Activated naive CD4-positive, alpha-beta T cell treated with Interleukin-2 at 50 U/mL for 16 hours (primary cell): ENCODE results near the gene ERC1.
A peak's percentile ranks its signal among the peaks of the same experiment; 100 is the strongest.

ENCODE experiments used
- DNase-seq: peaks from one replicate; pipeline ENCODE4 v3.0.0-alpha.2; 2020

The ERC1 gene

DNA sequence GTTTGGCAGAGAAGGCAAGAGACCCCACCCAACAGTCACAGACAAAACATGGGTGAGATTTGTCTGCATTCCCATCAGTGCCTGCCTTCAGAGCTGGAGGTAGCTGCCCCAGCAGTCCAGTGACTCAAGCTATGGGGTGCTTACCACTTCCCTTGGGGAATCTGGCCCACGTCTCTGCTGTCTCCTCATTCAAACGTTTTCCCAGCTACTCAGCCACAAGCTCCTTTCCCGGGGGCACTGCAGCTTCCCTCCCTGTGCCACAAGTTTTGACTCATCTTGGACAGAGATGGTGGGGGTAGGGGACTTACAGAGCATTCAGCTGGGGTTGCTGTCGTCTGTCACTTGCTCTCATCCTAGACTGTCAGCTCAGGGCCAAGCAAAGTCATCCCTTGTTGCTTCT is 536.8 kb downstream of the ERC1 start:
- no peak for DNase-seq

DNA sequence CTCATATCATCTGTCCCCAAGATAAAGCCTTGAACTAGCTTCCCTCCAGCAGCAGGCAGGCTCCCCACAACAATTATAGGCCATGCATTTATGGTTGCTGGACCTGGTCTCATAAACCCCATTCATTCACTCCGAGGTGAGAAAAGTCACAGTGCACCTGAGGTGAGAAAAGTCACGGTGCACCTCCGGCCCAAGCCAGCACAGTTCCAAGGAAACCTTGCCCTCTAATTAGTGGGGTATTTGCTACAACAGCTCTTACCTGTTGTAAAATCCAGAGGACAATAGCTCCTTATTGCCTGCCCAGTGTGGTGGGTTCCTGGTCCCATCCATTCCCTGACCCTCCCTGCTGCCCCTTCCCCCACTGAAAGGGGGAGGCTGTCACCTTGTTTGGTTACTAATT is 537.8 kb downstream of the ERC1 start:
- no peak for DNase-seq

DNA sequence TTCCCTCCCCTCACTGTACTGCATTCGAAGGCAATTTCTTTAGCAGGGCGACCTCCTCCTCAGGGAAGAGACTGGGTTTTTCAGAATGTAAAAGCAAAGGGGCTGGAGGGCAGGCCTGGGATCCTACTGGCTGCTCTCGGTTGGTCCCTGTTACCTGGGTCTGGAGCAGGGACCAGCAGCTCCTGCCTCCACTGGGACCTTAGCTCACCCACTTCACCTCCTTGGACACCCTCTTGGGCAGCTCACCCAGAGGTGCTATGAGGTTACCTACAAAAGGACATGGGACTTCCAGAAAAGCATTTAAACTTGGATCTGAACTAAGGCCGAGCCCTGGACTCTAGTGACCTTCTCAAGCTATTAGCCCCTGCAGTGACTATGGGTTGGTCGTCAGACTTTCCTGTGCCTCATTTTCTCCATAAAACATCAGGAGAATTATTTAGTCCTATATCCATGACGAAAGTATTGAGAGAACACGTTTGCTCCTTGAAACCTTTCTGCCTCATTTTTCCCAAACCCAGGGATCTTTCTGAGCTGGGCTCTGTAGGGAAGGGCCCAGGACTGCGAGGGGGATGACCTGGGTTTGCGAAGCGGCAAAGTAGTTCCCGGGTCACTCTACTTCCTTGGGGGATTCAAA is 538.3 kb downstream of the ERC1 start:
- DNase-seq: no peak

DNA sequence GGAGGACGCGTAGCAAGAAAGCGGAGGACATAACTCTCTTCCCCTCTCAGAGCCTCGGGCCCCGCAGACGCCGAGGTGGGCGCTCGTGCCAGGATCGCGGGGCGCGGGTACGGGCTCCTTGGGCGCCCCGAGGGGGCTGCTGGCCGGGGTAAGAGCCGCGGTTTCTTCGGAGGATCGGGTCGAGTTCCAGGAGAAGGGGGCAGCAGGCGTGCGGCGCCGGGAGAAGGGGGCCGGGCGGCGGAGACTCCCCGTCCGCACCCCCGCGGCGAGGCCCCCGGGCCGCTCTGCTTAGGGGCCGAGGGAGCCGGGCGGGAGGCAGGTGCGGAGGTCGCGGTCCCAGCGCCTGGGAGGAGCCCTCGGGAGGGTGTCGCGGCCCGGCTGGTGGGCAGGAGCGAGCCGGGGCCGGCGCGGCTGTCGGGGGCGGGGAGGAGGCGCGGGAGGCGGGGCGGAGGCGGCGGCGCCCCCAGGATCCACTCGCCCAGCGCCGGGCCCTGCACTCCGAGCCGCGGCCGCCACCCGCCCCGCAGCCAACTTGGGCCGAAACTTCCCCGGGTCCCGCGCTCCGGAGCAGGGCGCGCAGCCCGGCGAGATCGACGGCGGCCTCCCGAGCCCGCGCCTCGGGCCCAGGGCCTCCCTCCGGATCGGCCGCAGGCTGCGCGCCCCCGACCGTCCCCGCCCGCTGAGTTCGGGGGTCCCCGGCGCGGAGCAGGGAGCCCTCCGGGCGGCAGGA is 539.0 kb downstream of the ERC1 start:
- no peak for DNase-seq

DNA sequence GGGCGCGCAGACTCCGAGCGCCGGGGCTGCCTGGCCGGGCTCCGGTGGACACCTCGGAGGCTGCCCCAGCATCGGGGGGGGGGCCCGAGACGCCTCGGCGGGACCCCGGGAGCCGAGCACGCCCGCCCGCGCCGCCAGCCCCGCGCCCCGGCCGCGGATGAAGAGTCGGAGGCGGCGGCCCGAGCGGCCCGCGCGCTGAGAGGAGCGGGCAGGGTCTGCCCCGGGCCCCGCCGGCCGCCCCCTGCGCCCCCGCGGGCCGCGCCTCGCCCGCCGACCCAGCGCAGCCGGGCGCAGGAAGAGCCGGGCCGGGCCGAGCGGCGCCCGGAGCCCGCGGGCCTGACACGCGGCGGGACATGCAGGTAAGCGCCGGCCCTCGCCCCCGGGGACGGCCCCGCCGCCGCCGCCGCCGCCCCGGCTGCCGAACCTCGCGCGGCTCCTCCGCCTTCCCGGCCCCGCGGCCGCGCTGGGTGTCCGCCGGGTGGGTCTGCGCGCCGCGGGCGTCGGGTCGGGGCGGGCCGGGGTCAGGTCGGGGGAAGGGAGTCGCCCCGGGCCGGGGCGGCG is 539.6 kb downstream of the ERC1 start:
- no peak for DNase-seq

DNA sequence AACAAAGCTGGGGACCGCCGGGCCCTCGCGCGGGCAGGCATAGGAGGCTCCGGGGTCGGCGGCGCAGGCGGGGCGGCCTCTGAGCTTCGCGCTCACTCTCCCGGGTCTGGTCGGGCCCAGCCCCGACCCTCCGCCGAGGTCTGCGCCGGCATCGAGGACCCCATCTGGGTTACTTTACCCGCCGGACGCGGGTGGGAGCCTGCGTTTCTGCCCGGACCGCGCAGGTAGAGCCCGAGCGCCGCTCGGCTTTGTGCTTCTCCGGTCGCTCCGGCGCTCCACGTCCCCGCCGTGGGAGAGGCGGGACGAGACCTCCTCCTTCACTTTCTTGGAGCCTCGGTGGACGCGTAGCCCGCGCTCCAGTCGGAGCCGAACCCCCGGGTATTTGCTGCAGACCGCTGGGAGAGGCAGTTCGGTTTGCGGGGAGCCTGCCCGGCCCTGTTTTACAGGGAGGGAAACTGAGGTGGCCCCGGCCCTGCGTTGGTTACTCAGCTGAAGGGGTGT is 540.2 kb downstream of the ERC1 start:
- no peak for DNase-seq

DNA sequence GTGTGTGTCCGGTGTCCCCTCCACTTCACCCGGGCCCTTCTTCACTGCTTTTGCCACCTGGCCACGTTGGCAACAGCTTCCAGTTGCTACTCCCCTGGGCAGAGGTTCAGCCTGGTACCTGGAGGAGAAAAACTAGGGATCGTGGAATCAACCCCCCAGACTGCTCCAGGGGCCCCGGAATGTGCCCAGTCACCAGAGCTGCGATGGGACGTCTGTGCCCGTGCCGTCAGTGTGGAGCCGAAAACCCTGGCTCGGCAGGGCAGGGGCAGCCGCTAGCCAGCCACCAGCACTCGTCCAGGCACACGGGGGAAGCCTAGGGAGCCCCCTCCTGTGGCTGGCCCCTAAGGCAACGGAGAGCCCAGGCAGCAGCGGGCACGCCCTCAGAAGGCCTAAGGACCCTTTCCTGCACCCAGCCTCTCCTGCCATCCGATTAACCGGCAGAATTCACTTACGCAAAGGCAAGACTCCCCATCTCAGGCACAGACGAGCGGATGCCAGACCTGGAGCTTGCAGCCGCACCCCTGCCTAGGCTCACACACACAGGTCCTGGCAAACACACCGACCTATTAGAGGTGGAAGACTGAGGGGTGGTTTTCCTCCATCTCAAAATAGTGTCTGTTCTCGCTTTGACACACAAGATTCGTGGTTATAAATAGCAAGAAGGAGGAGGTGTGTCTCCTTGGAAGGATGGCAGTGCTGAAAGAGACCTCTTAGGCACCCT is 540.8 kb downstream of the ERC1 start:
- DNase-seq: no peak

DNA sequence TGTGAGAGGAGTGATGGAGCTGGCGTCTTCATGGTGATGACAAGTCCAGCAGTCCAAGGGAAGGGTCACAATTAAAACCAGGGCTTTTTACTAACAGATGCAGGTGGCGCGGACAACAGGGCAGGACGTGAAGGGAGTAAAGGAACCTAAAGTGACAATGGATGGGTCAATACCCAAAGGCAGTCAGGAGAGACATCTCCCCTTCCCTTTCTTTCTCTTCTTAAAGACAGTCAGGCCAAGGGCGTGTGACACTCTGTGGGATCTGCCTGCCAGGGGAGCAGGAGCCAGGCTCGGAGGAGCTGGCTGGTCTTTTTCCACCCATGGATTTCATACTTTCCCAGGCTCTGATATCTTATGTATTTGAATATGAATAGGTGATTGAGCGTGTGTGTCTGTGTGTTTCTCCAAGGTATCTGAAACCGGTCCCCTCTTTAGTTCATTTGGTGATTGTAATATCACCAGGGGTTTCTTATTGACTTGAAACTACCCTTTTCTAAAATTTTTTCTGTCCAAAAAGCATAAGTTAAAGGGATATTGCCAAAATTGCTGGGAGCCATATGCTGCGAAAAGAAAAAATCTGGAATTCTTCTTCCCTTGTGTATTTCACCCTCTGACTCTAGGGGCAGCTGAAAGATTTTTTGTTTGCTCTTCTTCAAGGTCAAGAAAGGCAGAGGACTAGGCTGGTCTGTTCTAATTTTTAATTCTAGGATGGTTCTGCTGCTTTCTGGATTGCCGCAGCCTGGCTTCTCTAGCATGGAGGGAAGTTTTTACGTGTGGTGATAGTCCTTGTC is 541.5 kb downstream of the ERC1 start:
- DNase-seq: no peak

DNA sequence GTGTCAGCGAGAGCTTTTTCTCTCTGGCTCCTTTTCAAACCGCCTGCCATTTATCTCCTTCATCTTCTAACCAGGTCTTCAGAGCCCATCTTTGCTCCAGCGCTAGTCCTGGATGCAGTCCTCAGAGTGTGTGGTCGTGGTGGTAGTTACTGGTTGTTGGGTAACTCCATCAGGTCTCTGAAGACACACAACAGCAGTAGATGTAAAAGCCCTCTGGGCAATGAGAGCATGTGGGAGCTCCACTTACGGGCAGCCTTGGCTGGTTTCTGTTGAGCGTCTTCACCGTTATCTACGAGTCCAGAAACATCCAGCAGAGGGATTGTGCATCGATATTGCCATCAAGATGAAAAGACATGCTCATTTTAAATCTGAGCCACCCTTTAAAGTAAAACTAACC is 542.2 kb downstream of the ERC1 start:
- peak; percentile 34 for DNase-seq

DNA sequence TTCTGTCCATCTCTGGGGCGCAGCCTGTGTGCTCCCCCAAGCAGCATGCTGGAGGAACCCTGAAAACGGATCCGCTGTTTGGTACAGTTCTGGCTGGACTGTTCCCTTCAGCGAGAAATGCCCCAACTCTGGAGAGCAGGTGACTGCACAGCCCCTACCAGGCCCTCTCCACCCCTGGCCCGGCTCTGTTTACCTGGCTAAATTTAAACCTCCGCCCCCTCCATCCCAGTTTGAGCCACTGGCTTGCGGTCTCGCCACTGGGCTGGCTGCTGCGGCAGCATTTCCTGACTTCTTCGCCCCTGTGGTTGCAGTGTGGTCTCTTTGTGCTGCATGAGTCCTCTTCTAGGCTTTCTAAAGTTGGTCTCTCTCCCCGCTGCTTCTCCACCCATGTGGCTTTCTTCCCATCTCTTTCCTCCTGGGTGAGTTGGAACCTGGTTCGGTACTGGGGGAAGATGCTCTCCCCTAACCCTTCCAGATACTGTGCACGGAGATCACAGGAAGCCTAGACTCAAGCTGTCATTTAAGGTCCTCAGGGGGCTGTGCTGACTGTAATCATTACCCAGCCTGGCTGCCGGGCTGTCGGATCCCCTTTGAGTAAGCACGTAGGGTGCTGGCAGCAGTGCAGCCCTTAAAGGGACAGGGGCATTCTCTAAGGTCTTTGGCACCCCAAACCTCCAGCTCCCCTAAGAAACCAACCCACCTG is 542.7 kb downstream of the ERC1 start:
- peak; percentile 45 for DNase-seq

DNA sequence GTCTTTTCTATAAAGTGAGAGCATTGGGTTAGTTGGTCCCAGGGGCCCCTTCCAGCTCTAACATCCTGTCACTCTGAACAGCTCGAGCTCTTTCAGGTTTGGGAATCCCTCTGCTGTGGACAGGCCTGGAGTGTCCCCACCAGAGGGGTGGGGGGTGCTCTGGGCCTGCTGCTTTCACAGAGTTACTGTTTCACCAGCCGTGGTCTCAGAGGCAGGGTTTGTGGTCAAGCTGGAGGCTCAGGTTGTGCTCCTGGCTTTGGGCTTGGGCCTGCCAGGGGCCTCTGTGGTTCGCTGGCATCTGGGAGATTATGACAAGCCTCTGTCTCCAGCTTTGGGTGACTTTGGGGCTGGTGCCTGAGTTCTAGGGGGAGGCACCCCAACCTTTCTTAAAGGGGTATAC is 543.7 kb downstream of the ERC1 start:
- no peak for DNase-seq

DNA sequence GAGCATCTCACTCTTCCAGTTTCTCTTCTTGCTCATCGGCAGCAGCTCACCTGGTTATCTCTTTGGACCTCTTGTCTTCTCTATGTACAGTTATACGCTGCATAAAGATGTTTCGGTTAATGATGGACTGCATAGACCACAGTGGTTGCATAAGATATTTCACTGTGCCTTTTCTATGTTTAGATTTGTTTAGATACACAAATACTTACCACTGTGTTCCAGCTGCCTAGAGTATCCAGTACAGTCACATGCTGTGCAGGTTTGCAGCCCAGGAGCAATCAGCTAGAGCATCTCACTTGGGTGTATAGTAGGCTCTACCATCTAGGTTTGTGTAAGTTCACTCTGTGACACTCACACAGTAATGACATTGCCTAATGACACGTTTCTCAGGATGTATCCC is 545.8 kb downstream of the ERC1 start:
- no peak for DNase-seq

DNA sequence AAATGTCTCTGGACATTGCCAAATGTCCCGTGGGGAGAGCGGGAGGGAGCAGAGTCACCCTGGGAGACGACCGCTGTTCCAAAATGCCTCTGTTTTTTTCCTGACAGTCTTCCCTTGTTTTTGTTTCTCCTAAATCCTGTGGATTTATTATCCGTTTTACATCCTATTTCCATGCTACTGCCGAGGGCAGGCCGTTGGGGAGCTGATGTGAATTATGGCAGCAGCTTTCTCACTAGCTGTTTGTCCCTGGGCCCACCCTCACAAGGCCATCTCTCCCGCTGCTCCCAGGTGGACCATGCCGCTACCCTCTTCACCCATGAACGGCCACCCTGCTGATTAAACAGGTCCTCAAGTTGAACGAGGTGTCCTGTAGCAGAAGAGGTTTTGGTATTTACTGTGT is 548.1 kb downstream of the ERC1 start:
- DNase-seq: no peak

DNA sequence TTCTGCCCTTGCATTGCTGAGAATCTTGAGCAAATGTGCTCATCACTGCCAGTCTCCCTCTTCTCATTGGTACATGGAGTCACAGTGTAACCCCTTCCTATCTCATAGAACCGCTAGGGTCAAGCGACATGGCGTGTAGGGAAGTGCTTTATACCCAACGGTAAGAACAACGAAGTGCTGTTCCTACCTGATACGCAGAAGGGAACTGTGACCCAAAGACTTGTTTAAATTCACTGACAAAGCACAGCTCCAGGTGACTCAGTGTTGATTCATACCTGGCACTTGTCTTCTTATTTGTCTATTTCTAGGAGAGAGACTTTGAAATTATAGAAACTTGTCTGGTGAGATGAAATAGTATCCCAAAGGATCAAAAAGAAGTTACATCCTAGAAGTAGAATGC is 549.7 kb downstream of the ERC1 start:
- no peak for DNase-seq

DNA sequence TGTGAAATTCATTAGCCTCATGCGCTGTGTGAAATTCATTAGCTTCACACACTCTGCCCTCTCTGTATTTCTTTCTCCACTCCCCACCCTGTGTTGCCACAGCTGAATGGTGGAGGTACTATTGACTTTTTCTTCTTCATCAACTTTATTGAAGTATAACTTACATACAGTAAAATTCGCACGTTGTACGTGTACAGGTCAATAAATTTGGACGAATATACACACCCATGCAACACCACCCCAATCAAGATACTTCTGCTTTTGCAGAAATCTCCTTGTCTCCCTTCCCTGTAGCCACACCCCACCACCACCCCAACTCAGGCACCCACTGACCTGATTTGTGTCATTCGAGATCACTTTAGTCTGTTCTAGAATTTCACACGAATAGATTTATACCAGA is 551.6 kb downstream of the ERC1 start:
- DNase-seq: no peak

DNA sequence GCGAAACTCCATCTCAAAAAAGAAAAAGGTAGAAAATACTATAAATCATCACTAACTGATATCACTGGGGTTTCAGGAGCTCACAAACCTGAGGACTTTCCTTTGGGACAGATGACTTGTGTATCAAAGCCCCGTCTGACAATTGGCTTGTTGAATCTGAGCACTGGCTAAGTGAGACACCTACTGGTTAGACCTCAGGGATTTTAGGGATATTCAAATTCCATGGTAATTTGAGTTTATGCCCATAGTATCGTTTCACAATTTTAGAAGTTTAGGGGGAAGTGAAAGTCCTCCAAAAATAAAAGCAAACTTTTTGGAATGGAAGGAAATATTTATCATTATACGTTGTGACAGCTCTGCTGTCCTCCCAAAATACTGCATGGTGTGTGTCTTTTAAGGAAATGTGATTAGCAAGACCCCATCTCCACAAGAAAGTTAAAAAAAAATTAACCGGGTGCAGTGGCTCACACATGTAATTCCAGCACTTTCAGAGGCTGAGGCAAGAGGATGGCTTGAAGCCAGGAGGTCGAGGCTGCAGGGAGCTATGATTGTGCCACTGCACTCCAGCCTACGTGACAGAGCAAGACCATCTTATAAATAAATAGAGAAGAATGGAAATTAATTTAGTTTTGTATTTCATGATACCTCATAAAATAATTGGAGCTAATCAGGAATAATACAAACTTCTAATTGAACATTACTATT is 554.1 kb downstream of the ERC1 start:
- DNase-seq: no peak
